HepG2 (cell line): ENCODE data around the gene EMILIN1. TPM values are rescaled to one million over a fixed set of nuclear protein-coding genes. Genes with fewer than 3 reads are reported as not detected.

Experiments
- CEBPB ChIP-seq: IDR thresholded peaks from 2 replicates; pipeline ENCODE4 v1.6.1; 2011; ENCODE audit warnings: low read depth, low read length, improper control_type of control experiment, borderline replicate concordance
- CENPT ChIP-seq: sonication (generic); formaldehyde crosslinking; IDR thresholded peaks from 2 replicates; pipeline ENCODE4 v1.8.0; 2022; ENCODE audit warnings: low read depth, mild to moderate bottlenecking, moderate library complexity, missing genetic modification reagents
- CERS6 ChIP-seq: sonication (generic); formaldehyde crosslinking; IDR thresholded peaks from 2 replicates; pipeline ENCODE4 v1.5.0; 2020; ENCODE audit warnings: missing genetic modification reagents
- ETV5 ChIP-seq: IDR thresholded peaks from 2 replicates; pipeline ENCODE4 v1.6.1; 2018; ENCODE audit warnings: missing biosample characterization, missing genetic modification reagents, inconsistent platforms, borderline replicate concordance
- GTF3A ChIP-seq: sonication (generic); formaldehyde crosslinking; conservative IDR thresholded peaks from 2 replicates; pipeline ENCODE4 v1.4.0; 2020; ENCODE audit warnings: mild to moderate bottlenecking, missing genetic modification reagents
- HDAC2 ChIP-seq: sonication (generic); formaldehyde crosslinking; IDR thresholded peaks from 2 replicates; pipeline ENCODE4 v1.4.0; 2020; ENCODE audit warnings: missing genetic modification reagents
- KAT7 ChIP-seq: IDR thresholded peaks from 2 replicates; pipeline ENCODE4 v1.6.1; 2018; ENCODE audit warnings: borderline replicate concordance, missing compliant biosample characterization
- MLX ChIP-seq: IDR thresholded peaks from 2 replicates; pipeline ENCODE4 v1.6.1; 2016
- MYPOP ChIP-seq: sonication (generic); formaldehyde crosslinking; IDR thresholded peaks from 2 replicates; pipeline ENCODE4 v1.8.1; 2023; ENCODE audit warnings: mild to moderate bottlenecking, moderate library complexity, missing genetic modification reagents
- REPIN1 ChIP-seq: sonication (generic); formaldehyde crosslinking; IDR thresholded peaks from 2 replicates; pipeline ENCODE4 v1.8.0; 2022; ENCODE audit warnings: missing genetic modification reagents, low read depth, mild to moderate bottlenecking, borderline replicate concordance
- SALL1 ChIP-seq: sonication (generic); formaldehyde crosslinking; IDR thresholded peaks from 2 replicates; pipeline ENCODE4 v1.8.0; 2022; ENCODE audit warnings: mild to moderate bottlenecking, missing genetic modification reagents
- TFE3 ChIP-seq: IDR thresholded peaks from 2 replicates; pipeline ENCODE4 v1.6.1; 2016
- THAP11 ChIP-seq: IDR thresholded peaks from 2 replicates; pipeline ENCODE4 v1.6.1; 2016; ENCODE audit warnings: missing biosample characterization, missing genetic modification reagents
- TIGD3 ChIP-seq: sonication (generic); formaldehyde crosslinking; IDR thresholded peaks from 2 replicates; pipeline ENCODE4 v1.5.1; 2020; ENCODE audit warnings: mild to moderate bottlenecking, missing genetic modification reagents, borderline replicate concordance
- ZNF761 ChIP-seq: sonication (generic); formaldehyde crosslinking; conservative IDR thresholded peaks from 2 replicates; pipeline ENCODE4 v1.4.0; 2020; ENCODE audit warnings: mild to moderate bottlenecking, missing genetic modification reagents
- polyA plus RNA-seq, 8 experiments: library from polyadenylated mRNA; depleted of rRNA in 3 of 8; stranded (reverse) in 7 of 8; unstranded in 1 of 8; fragments of >200 nt; fragmentation: Illumina TruSeq in 4 of 8; extraction: Trizol in 4 of 8; gene quantifications; 2 replicates each; pipeline versions ENCODE4 v1.2.1 to v1.2.3, GENCODE V29; 2011 to 2016; ENCODE audit warnings: low read depth in 4 of 8, missing spikeins in 1 of 8, mixed read lengths in 1 of 8; ENCODE audit not compliant: insufficient read depth in 1 of 8
- total RNA-seq, 5 experiments: library from RNA; depleted of rRNA; stranded (reverse); fragments of >200 nt; fragmentation: Illumina TruSeq; extraction: Trizol; gene quantifications; 2 replicates each; pipeline ENCODE4 v1.2.3, GENCODE V29; 2016; ENCODE audit warnings: low read depth in 1 of 5
- TF ChIP-seq, protein P1 (sequence below): IDR thresholded peaks from 2 replicates; pipeline ENCODE4 v1.6.1; 2018; ENCODE audit warnings: missing genetic modification reagents, mild to moderate bottlenecking, missing compliant biosample characterization
- TF ChIP-seq, protein P2 (sequence below): sonication (generic); formaldehyde crosslinking; IDR thresholded peaks from 2 replicates; pipeline ENCODE4 v1.5.1; 2020; ENCODE audit warnings: mild to moderate bottlenecking, missing genetic modification reagents, moderate library complexity

Gene EMILIN1
- total and polyA plus RNA-seq, 2 of the 13 experiments (the other 11 are each of a cell fraction or from before 2014, with no cell fraction given), result 8.1 to 9.7 TPM

DNA sequence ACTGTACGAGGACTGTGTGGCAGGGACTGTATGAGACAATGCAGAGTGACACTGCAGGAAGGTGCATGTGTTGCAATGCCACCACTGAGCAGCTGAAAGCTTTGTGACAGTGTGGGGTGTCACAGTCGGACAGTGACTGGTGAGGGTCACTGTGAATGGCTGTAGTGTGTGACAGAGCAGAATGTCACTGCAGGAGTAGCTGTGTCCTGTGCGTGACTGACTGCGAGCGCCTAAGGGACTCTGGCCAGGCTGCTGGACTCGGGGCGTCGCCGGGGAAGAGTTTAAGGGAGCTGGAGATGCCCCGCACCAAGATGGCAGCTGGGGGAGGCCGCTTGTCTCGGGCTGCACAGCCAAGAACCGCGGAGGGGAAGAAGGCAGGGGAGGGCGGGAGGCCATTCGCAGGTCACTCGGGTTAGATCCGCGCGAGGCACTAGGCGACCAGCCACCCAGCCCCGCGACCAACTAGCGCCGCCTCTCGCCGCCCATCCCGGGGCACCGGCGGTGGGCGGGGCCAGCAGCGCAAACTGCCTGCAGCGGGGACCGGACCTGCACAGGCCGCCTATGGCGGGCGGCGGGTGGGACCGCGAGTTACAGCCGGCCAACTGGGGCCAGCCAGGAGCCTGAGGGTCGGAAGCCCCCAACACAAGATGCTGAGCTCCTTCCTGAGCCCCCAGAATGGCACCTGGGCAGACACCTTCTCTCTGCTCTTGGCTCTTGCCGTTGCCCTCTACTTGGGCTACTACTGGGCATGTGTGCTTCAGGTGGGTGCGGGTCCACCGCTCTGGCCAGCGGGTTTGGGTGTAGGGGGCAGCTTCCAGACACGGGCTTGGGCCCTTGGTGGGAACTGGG lies 45.1 kb downstream of the EMILIN1 start, which contains the start of gene ABHD1 (continued):
- no peak for TF ChIP-seq KAT7 (CRISPR knock-in tag)
- 0 out of 2 replicates have a peak, but pooled peaks have one; percentile 52 for TF ChIP-seq ZNF761
- peak; percentile 92; the same call in 1 of the 2 replicates for TF ChIP-seq MYPOP (CRISPR knock-in tag)
- TF ChIP-seq HDAC2 (CRISPR knock-in tag), result 0 out of 2 replicates have a peak, but pooled peaks have one; percentile 12
- peak; percentile 37; the same call in 1 of the 2 replicates for TF ChIP-seq MLX (CRISPR knock-in tag)
- peak; percentile 61 for TF ChIP-seq THAP11
- TF ChIP-seq, protein P1, sequence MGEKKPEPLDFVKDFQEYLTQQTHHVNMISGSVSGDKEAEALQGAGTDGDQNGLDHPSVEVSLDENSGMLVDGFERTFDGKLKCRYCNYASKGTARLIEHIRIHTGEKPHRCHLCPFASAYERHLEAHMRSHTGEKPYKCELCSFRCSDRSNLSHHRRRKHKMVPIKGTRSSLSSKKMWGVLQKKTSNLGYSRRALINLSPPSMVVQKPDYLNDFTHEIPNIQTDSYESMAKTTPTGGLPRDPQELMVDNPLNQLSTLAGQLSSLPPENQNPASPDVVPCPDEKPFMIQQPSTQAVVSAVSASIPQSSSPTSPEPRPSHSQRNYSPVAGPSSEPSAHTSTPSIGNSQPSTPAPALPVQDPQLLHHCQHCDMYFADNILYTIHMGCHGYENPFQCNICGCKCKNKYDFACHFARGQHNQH (CRISPR knock-in tag), result 0 out of 2 replicates have a peak, but pooled peaks have one; percentile 28
- peak; percentile 97 for TF ChIP-seq CEBPB
- no peak for TF ChIP-seq CENPT (CRISPR knock-in tag)
- peak; percentile 19; the same call in 1 of the 2 replicates for TF ChIP-seq GTF3A (CRISPR knock-in tag)
- TF ChIP-seq, protein P2, sequence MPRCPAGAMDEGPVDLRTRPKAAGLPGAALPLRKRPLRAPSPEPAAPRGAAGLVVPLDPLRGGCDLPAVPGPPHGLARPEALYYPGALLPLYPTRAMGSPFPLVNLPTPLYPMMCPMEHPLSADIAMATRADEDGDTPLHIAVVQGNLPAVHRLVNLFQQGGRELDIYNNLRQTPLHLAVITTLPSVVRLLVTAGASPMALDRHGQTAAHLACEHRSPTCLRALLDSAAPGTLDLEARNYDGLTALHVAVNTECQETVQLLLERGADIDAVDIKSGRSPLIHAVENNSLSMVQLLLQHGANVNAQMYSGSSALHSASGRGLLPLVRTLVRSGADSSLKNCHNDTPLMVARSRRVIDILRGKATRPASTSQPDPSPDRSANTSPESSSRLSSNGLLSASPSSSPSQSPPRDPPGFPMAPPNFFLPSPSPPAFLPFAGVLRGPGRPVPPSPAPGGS (CRISPR knock-in tag), result peak; percentile 89
- TF ChIP-seq SALL1, result peak; percentile 75
- 0 out of 2 replicates have a peak, but pooled peaks have one; percentile 20 for TF ChIP-seq TFE3
- TF ChIP-seq TIGD3 (CRISPR knock-in tag), result peak; percentile 33
- no peak; the same call in 1 of the 2 replicates for TF ChIP-seq ETV5 (CRISPR knock-in tag)
- peak; percentile 13; the same call in 1 of the 2 replicates for TF ChIP-seq CERS6 (CRISPR knock-in tag)
- 0 out of 2 replicates have a peak, but pooled peaks have one; percentile 9 for TF ChIP-seq REPIN1 (CRISPR knock-in tag)
